Sigmoid colon (tissue), 3 donors: ENCODE data around the gene GRIK1.

Experiments
- CTCF ChIP-seq, 4 experiments: fragments of 450-650 bp in 3 of 4; fragments of 200-600 bp in 1 of 4; IDR thresholded peaks; one replicate each; pipeline ENCODE4 v1.5.1; 2016 to 2019; ENCODE audit warnings: antibody characterized with exemption in 4 of 4, mild to moderate bottlenecking in 3 of 4, moderate library complexity in 2 of 4
- POLR2A ChIP-seq, 2 donors: fragments of 450-650 bp; IDR thresholded peaks; one replicate each; pipeline ENCODE4 v1.6.1; 2016; ENCODE audit warnings: antibody characterized with exemption in 2 of 2, mild to moderate bottlenecking in 2 of 2, moderate library complexity in 2 of 2

GRCh38 chr21:29843804-29844203 is 96.0 kb downstream of the GRIK1 start:
- TF ChIP-seq CTCF (IDR thresholded peaks at IDR 0.05) (no peak), POLR2A (IDR thresholded peaks at IDR 0.05) (no peak)
